Measurements from ENCODE around the gene TMEM259. TPM values are rescaled to one million over a fixed set of nuclear protein-coding genes. Genes with fewer than 3 reads are reported as not detected.

TMEM259 gene
- total RNA-seq, 2 donors from 2014 or later, result 183 to 267 TPM

DNA sequence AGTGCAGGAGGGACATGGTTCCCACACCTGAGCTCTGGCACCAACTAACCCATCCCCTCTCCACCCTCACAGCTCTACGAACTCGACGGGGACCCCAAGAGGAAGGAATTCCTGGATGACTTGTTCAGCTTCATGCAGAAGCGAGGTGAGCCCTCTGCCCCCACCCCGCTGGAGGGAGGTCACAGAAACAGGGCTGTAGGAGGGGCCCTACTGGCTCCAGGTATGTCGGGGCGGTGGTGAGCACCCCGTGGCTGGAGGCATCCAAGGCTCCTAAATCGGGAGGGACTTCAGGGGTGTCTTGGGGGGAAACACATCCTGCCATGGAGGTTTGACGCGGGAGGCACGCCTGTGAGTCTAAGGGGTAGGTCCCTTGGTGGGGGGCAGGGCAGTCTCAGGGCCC, 60.9 kb downstream of the TMEM259 start:
- Histone ChIP-seq H3K9me3 (no peaks in the 10 kb centered on the region), H3K4me1 (ENCODE audit: control insufficient read depth in 1 of 2, low read depth in 2 of 2) (no peaks in the 10 kb centered on the region), H3K4me3 (no peak overlapping the region), H3K36me3 (no peaks in the 10 kb centered on the region), H3K27ac (no peak overlapping the region), H3K27me3 (replicated peaks; ENCODE audit: insufficient read depth) (no peaks in the 10 kb centered on the region)
- DNase-seq (ENCODE audit: low spot score) (no peak), ATAC-seq (ENCODE audit: insufficient number of reproducible peaks, low FRiP score, low read depth) (no peak)
- TF ChIP-seq, protein P1, sequence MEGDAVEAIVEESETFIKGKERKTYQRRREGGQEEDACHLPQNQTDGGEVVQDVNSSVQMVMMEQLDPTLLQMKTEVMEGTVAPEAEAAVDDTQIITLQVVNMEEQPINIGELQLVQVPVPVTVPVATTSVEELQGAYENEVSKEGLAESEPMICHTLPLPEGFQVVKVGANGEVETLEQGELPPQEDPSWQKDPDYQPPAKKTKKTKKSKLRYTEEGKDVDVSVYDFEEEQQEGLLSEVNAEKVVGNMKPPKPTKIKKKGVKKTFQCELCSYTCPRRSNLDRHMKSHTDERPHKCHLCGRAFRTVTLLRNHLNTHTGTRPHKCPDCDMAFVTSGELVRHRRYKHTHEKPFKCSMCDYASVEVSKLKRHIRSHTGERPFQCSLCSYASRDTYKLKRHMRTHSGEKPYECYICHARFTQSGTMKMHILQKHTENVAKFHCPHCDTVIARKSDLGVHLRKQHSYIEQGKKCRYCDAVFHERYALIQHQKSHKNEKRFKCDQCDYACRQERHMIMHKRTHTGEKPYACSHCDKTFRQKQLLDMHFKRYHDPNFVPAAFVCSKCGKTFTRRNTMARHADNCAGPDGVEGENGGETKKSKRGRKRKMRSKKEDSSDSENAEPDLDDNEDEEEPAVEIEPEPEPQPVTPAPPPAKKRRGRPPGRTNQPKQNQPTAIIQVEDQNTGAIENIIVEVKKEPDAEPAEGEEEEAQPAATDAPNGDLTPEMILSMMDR (IDR thresholded peaks at IDR 0.05), result no peak

Other genes starting within 250 kb of the TMEM259 start
- gene PTBP1, start 223.7 kb downstream of the TMEM259 start, total RNA-seq, result 100 to 1,000 TPM; 149 to 163 TPM
- gene PLPPR3, start 199.2 kb downstream of the TMEM259 start, total RNA-seq, result not detected
- gene AZU1, start 193.3 kb downstream of the TMEM259 start, total RNA-seq, result 1 to 10 TPM in 1 of 2 donors, not detected in 1; 1.1 TPM
- gene PRTN3, start 180.1 kb downstream of the TMEM259 start, total RNA-seq, result not detected
- under 1 TPM in 1 of 2 donors, not detected in 1; 0.41 TPM for gene ELANE, start 168.8 kb downstream of the TMEM259 start, total RNA-seq
- gene CFD, start 161.5 kb downstream of the TMEM259 start, total RNA-seq, result 100 to 1,000 TPM; 472 to 781 TPM
- gene MED16, start 127.9 kb downstream of the TMEM259 start, total RNA-seq, result 10 to 100 TPM; 29.1 to 38.0 TPM
- gene RNU6-9, start 127.6 kb downstream of the TMEM259 start, total RNA-seq, result not detected
- gene R3HDM4, start 107.9 kb downstream of the TMEM259 start, total RNA-seq, result 10 to 100 TPM; 37.6 to 42.4 TPM
- gene KISS1R, start 103.8 kb downstream of the TMEM259 start, total RNA-seq, result not detected
- 10 to 100 TPM in 1 of 2 donors, 1 to 10 TPM in 1; 3.3 to 11.2 TPM for gene ARID3A, start 95.1 kb downstream of the TMEM259 start, total RNA-seq
- 10 to 100 TPM in 1 of 2 donors, 1 to 10 TPM in 1; 6.8 to 27.6 TPM for gene WDR18, start 36.8 kb downstream of the TMEM259 start, total RNA-seq
- gene GRIN3B, start 20.7 kb downstream of the TMEM259 start, total RNA-seq, result under 1 TPM in 1 of 2 donors, not detected in 1; 0.14 TPM
- gene RNU6-2, start 399 bp upstream of the TMEM259 start, total RNA-seq, result not detected
- gene CNN2, start 5.5 kb upstream of the TMEM259 start, total RNA-seq, result 100 to 1,000 TPM in 1 of 2 donors, 10 to 100 TPM in 1; 96.9 to 193 TPM
- gene ABCA7, start 19.0 kb upstream of the TMEM259 start, total RNA-seq, result 1 to 10 TPM; 6.0 to 7.0 TPM
- gene ARHGAP45, start 46.0 kb upstream of the TMEM259 start, total RNA-seq, result 10 to 100 TPM; 37.9 to 42.6 TPM
- 100 to 1,000 TPM; 129 to 149 TPM for gene POLR2E, start 74.3 kb upstream of the TMEM259 start, total RNA-seq
- gene GPX4, start 82.9 kb upstream of the TMEM259 start, total RNA-seq, result 100 to 1,000 TPM; 259 to 441 TPM
- gene SBNO2, start 153.1 kb upstream of the TMEM259 start, total RNA-seq, result 100 to 1,000 TPM in 1 of 2 donors, 10 to 100 TPM in 1; 55.4 to 182 TPM
- gene STK11, start 184.7 kb upstream of the TMEM259 start, total RNA-seq, result 10 to 100 TPM; 60.2 to 70.0 TPM
- gene CBARP, start 216.9 kb upstream of the TMEM259 start, total RNA-seq, result 1 to 10 TPM in 1 of 2 donors, under 1 TPM in 1; 0.27 to 1.9 TPM
- 10 to 100 TPM; 40.4 to 45.1 TPM for gene ATP5F1D, start 220.6 kb upstream of the TMEM259 start, total RNA-seq
- gene MIDN, start 227.5 kb upstream of the TMEM259 start, total RNA-seq, result 100 to 1,000 TPM in 1 of 2 donors, 10 to 100 TPM in 1; 80.1 to 124 TPM
- 100 to 1,000 TPM; 492 to 644 TPM for gene CIRBP, start 248.2 kb upstream of the TMEM259 start, total RNA-seq

Data from thoracic aorta (tissue), 2 donors.